Activated CD4-positive, alpha-beta T cell treated with anti-CD3 and anti-CD28 coated beads, Interleukin-2, amount 50 U/mL, for 48 hours (primary cell): ENCODE data around the gene CLEC2D.
"Not testable (repeated sequence)": the region's sequence is repeated elsewhere in the genome, so short reads cannot be mapped to it uniquely, and the experiment has no call there.

ENCODE experiments used
- DNase-seq, 2 experiments: peaks; one replicate each; pipeline ENCODE4 v3.0.0-alpha.2; 2020

Gene CLEC2D

DNA sequence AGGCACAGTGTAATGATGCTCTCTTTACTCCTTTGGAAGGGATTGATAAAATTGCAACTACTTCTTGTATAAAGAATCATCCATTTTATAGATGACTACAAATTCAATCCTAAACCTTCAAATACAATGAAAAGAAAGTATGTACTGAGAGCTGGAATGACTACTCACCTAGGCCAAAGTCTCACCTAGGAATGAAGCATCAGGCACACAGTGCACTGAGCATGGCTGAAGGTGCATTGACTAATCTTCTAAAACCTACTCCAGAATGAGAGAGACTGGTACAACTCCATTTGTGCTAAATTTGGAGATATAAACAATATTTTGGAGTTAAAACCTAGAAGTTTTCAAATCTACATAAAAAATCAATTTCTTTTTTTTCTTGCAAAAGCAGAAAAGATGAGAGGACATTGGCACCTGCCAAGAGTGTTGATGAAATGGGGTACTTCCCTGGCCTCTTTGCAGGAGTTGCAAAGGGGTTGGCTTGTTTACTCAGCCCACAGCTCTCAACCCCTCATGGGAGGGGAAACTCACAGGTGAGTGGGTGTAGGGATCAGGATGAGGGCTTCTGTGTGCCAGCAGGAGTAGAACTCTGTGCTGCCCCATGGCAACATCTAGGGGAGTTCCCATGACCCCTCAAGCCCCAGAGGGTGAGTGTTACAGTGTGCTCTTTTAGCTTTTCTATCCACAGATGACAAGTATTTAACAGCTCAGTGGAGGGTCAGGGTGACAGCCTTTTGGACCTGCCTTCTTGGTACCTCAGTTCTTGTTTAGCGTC lies 32.1 kb downstream of the CLEC2D start:
- no peak for DNase-seq

DNA sequence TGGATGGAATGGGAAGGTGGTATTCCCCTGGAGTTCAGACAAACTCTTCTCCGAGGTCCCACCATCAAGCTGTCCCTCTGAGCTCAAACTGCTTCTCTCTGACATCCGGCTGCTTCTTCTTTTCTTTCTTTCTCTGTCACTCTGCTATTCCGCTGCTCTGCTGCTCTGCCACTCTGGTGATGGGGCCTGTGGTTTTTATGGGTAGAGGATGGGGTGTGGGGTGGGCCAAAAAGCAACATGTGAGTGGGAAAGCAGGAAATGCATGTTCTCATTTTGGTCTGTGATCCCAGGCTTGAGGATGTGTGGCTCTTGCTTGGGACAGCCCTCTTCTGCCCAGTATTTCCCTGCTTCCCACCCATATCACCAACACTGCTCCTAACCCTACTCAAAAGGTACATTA lies 32.7 kb downstream of the CLEC2D start:
- DNase-seq, result peak; percentile 35 to 50

DNA sequence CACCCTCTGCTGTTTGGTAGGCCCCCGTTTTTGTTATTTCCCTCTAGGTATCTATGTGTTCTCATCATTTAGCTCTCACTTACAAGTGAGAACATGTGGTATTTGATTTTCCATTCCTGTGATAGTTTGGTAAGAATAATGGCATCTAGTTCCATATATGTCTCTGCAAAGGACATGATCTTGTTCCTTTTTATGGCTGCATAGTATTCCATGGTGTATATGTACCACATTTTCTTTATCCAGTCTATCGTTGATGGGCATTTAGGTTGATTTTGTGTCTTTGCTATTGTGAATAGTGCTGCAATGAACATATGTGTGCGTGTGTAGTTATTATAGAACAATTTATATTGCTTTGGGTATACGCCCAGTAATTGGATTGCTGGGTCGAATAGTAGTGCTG lies 35.0 kb downstream of the CLEC2D start:
- not testable (repeated sequence) for DNase-seq

DNA sequence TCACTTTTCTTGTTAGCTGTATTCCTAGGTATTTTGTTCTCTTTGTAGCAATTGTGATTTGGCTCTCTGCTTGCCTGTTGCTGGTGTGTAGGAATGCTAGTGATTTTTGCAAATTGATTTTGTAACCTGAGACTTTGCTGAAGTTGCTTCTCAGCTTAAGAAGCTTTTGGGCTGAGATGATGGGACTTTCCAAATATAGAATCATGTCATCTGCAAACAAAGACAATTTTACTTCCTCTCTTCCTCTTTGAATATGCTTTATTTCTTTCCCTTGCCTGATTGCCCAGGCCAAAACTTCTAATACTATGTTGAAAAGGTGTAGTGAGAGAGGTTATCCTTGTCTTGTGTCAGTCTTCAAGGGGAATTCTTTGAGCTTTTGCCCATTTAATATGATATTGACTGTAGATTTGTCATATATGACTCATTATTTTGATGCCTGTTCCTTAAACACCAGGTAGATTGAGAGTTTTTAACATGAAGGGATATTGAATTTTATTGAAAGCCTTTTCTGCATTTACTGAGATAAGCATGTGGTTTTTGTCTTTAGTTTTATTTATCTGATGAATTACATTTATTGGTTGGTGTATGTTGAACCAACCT lies 36.7 kb downstream of the CLEC2D start:
- DNase-seq, result no peak

DNA sequence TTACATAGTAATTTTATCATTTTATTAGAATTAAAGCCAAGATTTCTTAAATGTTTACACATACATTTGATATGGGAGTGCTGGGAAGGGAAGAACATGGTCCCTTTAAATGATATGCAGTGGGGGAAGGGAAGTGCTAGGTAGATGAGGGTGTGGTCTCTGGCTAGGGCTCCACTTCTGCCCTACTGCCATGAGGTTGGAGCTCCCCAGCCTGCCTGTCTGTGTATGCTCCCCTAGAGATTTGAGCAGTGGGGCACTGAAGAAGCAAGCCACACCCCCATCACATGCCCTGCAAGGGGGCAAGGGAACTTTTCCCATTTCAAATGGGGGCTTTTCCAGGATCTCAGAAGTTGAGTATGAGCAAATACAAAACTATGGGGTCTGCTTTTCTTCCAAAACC lies 37.8 kb downstream of the CLEC2D start:
- DNase-seq, result no peak

DNA sequence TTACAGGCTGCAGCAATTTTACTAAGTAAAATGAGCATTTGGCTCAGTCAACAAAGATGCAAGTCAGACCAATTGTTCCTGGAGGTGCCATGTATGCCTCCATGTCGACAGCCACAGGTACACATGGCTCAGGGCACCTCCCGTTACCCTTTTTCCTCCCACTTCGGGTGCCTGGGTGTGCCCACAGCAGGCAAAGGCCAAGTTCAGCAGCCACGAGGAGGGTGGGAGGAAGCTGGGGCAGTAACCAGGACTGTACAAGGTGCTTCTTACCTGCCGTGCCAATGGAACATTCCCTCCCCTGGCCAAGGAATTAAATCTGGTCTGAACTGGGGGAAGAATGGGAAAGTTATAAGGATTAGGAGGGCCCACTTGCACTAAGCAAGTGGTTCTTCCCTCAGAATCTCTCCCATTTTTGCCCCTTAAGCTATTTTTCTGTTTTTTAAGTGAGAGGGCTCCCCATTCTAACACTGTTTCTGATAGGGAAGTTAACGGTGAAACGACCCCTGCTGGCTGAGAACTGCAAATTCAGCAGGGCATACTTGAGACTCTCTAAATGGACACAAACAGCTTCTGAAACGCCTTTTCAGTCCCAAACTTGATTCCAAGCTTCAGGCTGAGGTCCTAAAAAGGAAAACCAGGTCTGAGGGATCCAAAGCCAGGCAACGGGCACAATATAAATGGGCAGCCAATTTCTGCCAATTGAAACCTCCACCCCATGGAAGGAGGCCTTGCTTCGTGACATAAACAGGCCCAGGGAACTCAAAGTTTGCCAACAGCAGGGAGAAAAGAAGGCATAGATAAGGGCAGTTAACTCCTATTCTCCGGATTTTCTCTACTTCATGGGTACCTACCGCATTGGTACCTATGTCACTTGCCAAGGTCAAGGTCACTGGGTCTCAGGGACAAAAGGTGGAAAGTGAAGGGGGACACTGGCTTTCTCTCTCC lies 38.6 kb downstream of the CLEC2D start:
- DNase-seq, result peak; percentile 66 to 79

DNA sequence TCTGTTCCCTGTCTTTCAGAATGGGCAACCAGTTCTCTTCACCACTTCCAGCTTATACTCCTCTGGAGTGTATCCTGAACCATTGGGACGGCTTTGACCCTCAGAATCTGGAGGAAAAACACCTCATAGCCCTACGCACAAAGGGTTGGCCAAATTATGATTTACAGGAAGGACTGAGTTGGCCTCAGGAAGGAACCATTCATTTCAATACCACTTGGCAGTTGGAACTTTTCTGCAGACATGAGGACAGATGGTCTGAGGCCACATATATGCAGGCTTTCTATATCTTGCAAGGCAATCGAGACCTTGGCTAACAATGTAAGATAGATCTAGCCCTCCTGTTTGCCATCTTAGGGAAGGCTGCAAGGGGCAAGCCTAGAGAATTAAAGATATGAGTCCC lies 39.3 kb downstream of the CLEC2D start:
- DNase-seq, result no peak

DNA sequence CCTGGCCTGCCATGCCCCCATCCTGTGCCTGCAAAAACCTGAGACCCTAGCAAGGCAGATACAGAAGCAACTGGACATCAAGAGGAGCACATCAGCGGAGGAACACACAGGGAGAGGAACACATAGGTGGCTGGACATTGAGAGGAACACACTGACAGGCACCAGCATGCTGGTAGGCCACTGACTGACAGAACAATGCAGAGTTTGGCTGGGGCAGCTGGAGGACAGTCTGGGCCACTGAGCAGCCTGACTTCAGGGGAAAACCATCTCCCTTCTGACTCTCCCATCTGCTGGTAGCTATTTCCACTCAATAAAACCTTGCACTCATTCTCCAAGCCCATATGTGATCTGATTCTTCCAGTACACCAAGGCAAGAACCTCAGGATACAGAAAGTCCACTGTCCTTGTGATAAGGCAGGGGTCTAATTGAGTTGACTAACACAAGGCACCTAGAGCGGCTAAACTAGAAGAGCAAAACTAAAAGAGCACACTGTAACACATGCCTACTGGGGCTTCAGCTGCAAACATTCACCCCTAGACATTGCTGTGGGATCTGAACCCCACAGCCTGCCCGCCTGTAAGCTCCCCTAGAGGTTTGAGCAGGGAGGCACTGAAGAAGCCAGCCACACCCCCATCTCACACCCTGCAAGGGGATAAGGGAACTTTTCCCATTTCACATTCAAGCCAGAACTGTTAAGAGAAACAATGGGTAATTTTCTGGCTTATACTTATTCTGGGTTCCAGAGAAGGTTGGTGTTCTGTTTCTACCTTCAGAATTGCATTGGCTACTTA lies 41.3 kb downstream of the CLEC2D start:
- DNase-seq, result no peak

DNA sequence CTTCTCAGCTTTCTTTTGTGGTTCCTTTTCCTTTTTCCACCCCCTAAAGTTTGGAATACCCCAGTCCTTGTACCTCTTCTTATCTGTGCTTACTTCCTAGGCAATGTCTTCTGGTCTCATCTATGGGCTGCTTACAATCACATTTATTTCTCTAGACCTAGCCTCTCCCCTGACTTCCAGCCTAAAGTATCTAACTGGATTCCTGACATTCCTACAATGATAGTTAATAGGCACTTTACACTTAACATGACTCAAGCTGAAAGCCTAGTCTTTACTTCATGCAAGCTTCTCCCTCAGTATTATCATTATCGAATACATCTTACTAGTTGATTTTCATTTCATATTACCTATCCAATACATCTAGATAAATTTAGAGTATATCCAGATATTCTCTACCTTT lies 42.2 kb downstream of the CLEC2D start:
- no peak for DNase-seq

DNA sequence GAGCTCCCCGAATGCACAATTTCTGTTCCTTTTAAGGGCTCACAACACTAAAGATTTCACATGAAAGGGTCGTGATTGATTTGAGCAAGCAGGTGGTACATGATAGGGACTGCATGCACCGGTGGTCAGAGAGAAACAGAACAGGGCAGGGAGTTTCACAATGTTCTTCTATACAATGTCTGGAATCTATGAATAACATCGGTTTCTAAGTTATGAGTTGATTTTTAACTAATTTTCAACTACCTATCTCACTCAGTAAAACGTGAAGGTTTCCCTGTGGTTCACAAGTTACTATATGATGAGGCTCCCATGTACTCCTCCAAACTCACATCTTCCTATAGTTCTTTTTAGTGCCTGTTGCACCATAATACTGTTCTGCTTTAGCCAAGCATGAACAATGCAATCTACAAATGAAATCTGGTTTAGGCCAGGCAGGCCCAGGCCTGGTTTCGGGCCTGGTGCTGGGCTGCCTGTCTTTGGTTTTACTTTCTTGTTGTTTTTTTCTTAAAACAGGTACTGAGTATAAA lies 43.6 kb downstream of the CLEC2D start:
- not testable (repeated sequence) for DNase-seq

DNA sequence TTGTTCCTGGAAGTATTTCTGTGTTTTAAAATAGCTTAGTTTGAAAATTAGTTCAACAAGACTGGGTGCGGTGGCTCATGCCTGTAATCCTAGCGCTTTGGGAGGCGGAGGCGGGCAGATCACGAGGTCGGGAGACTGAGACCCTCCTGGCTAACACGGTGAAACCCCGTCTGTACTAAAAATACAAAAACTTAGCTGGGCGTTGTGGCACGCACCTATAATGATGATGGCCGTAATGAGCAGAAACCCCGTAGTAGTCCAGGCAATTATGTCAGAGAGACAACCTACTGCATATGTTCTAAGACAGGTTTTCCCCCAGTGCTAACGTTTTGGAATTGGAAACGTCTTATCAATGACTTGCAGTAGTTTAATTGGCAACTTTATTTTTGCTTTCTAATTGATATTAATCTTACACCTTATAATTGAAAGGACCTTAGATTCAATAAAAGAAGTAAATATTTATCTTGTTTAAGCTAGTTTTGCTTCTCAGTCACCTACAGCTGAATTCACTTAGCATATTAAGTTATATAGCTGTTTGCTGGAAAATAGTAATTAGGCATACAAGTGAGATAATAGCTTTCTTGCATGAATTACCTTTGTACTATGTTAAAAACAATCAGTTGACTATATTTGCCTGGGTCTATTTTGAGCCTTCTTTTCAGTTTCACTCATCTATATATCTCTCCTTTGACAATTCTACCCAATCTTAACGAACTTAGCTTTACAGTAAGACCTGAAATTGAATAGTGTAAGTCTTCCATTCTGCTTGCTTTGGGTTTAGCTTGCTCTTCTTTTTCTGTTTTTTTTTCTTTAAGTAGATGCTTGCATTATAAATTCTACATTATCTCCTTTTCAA lies 47.8 kb downstream of the CLEC2D start:
- DNase-seq, result no peak

DNA sequence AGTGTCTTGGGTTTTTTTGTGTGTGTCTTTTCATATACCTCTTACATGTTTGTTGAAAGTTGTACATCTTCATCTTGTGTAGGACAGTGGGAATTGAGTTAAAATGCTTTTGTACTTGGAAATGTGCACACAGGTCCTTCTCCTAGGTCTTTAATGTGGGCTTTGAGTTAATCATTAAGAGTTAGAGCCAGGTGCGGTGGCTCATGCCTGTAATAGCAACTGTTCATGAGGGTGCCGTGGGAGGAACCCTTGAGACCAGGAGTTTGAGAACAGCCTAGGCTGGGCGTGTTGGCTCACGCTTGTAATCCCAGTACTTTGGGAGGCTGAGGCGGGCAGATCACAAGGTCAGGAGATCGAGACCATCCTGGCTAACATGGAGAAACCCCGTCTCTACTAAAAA lies 49.5 kb downstream of the CLEC2D start:
- no peak for DNase-seq

DNA sequence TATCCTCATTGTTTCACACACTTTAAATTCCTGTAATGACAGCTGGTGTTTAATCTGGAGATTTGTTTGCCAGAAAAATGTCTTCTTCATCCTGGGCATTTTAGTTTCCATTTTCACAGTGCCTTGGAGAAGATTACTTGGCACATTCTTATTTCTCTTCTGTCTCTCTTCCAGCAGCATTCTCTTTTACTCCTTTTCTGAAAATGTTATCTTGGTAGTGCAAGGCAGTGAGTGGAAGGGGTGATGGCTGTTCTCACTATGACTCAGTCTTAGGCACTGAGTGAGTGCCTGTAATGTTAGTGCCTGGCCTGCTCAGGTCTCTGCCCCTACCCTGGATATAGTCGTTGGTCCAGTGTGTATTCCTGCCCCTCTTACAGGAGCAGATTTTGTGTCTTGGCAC lies 50.3 kb downstream of the CLEC2D start:
- no peak for DNase-seq

DNA sequence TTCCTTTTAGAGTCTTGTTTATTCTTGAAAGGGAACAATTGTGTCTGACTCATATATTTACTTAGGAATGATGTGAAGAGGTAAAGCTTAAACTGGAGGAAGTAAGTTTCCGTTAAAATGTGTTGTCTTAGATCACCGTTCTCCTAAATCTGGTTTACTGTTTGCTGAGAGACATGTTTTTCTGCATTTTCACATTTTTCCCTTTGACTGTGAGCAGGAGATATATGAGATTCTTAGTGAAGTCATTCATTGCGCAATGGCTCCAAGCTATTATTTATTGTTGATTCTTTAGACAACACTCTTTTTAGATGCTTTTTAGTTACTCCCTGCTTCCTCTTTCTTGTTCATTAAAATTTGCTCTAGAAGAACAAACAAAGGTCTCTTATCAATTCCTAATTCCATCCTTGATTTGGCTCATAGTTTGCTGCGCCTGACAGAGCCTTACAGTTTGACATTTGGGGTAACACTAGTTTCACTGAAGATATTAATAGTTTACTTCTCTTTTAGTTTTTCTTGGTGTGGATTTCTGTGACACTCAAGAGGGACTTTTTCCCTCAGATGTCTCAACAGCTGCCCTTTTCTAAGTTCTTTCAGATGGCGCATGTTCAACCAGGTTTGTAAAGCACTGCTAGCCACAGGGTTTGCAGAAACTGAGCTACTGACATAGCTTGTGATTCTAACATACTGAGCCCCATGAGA lies 52.0 kb downstream of the CLEC2D start:
- no peak for DNase-seq

DNA sequence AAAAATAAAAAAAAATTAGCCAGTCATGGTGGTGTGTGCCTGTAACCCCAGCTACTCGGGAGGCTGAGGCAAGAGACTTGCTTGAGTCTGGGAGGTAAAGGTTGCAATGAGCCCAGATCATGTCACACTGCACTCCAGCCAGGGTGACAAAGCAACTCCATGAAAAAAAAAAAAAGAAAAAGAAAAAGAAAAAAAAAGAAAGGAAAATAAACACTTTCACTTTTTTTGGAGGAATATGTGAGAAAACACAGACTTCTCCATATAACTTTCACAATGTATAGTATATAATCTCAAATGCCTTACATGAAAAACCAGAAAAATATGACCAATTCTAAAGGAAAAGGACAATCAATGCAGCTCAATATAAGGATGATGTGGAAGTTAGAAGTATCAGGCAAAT lies 54.5 kb downstream of the CLEC2D start:
- DNase-seq, result no peak

DNA sequence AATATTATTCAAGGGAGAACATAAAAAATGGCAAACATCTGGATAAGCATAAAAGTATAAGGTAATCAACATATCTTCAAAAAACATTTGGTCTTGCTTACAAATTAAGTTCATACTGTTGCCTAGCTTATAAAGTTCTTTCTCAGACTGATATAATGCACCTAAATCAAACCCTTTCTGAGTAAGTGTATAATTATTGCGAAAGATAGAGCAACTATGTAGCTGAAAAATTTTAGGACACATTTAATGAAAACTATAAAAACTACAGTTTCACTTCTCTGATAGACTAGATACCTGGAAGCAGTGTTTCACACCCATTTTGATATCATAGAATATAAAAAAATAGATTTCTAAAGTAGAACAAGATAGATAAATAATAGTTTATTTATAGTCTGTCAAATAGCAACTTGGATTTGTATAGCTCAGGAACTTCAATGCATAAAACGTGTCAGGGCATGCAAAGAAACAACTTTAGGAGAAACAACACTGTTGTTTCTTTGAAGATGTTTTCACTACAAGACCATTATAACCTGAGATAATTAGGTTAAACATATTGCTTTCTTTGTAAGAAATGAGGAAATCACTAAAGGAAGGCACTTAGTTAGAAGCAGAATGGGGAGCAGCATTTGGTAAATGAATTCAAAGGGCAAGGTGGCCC lies 55.8 kb downstream of the CLEC2D start:
- no peak for DNase-seq

DNA sequence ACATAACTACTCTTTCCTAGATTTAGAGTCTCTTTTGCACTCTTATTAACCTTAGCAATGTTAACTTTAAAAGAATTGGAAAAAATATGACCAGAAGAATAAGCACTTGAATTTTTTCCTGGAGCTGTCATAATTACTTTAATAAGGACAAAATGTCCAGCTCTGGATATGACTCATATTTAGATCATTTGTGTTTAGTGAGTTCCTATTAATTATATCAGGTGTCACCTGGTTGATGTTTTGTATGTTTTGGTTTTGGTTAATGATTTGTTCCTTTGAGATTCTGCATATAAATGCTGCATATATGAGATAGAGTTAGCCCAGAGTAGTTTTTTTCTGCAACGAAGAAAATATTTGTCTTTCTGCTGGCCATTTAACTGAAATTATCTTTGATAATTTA lies 58.3 kb downstream of the CLEC2D start:
- DNase-seq, result no peak

DNA sequence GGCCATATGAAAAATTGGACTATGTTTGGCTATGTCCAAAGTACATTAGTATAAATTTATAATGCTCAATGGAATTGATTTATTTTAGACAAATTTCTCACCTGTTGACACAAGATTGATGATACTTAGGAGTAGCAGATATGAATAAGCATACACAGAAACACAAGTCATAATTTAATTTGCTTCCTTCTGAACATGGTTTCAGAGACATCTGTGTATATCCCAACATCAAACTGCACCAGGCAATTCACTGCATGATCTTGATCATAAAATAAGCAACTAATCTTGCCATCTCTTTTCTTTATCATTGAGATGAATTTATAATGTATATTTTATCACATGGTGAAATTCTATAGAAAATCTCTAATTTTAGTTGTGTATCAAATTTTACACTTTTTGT lies 59.6 kb downstream of the CLEC2D start:
- no peak for DNase-seq

DNA sequence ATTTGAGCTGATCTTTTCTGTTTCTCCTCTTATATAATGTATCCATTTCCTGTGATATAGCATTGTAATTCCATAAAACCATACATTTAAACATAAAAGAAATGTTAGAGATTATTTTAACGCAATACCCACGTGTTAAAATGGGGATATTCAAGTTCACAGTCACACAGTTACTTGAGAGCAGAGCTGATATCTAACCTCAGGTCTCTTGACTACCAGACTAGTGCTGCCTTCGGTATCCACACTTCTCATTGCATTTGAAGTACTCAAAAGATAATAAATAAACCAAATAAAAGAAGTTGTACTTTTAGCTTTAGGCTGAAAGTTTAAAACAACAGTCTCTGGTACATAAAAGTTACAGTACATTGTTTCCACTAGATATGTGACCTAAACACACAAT lies 60.5 kb downstream of the CLEC2D start:
- no peak for DNase-seq

DNA sequence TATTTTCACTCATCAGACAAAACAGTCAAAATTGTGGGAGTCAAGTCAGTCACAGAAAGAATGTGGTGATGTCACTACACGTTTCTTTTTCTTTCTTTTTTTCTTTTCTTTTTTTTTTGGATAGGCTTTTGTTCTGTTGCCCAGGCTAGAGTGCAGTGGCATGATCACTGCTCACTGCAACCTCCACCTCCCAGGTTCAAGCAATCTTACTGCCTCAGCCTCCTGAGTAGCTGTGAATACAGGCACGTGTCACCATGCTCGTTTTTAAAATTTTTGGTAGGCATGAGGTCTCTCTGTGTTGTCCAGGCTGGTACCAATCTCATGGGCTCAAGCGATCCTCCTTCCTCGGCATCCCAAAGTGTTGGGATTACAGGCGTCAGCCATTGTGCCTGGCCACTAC lies 61.1 kb downstream of the CLEC2D start:
- no peak for DNase-seq
